ENCODE measurements around the gene APBB1IP.
A peak's percentile ranks its signal among the peaks of the same experiment; 100 is the strongest.

APBB1IP gene

DNA sequence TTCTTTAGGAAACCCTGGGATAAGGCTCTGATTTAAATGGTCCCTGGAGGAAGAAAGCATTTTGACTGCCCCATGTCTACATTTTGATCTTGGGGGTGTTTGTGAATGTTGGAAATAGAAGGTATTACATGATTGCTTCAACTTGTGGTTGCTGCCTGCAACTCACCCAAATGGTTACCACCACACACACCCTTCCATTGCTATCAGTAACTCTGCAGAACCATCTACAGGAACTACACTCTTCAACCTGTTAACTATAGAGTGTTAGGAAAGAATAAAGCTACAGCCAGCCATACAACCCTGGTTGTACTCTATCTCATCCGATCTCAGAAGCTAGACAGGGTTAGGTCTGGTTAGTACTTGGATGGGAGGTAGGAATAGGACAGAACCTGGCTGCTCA, 71.2 kb downstream of the APBB1IP start:
- H3K9ac ChIP-seq (ENCODE audit: low read length), result no peak overlapping the region
- peaks cover 2% of the 10 kb centered on the region; the same call in 1 of the 2 replicates for H3K9me3 ChIP-seq (ENCODE audit: control insufficient read depth, insufficient read depth, low read depth, low read length)
- no peaks in the 10 kb centered on the region for H3K27me3 ChIP-seq (ENCODE audit: control insufficient read depth, insufficient read depth, low read length)
- no peak overlapping the region for H3K27ac ChIP-seq (ENCODE audit: low read depth, low read length)
- no peaks in the 10 kb centered on the region for H3K36me3 ChIP-seq (ENCODE audit: control insufficient read depth, insufficient read depth, low read length)
- no peak overlapping the region for H3K4me3 ChIP-seq (ENCODE audit: low read depth, low read length)
- H3K4me1 ChIP-seq (ENCODE audit: control insufficient read depth, insufficient read depth, low read length), result no peaks in the 10 kb centered on the region

DNA sequence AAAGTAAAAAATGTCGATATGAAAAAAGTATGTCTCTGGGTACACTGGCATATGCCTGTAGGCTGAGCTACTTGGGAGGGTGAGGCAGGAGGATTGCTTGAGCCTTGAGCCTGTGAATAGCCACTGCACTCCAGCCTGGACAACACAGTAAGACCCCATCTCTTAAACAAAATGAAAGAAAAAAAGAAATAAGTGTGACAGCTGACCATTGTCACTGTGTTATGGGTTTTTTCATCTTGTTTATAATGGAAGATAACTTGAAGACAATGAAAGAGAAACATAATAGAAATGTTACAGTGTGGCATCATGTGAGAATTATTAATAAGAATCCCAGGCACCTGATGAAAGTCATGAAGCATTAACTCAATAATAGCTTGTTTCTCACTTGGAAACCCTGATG, 75.0 kb downstream of the APBB1IP start:
- no peak overlapping the region for H3K27ac ChIP-seq (ENCODE audit: low read depth, low read length)
- no peaks in the 10 kb centered on the region for H3K27me3 ChIP-seq (ENCODE audit: control insufficient read depth, insufficient read depth, low read length)
- H3K36me3 ChIP-seq (ENCODE audit: control insufficient read depth, insufficient read depth, low read length), result no peaks in the 10 kb centered on the region
- H3K4me3 ChIP-seq (ENCODE audit: low read depth, low read length), result no peak overlapping the region
- H3K4me1 ChIP-seq (ENCODE audit: control insufficient read depth, insufficient read depth, low read length), result peaks cover 15% of the 10 kb centered on the region
- H3K9me3 ChIP-seq (ENCODE audit: control insufficient read depth, insufficient read depth, low read depth, low read length), result peaks cover 2% of the 10 kb centered on the region; the same call in 1 of the 2 replicates
- no peak overlapping the region for H3K9ac ChIP-seq (ENCODE audit: low read length)

DNA sequence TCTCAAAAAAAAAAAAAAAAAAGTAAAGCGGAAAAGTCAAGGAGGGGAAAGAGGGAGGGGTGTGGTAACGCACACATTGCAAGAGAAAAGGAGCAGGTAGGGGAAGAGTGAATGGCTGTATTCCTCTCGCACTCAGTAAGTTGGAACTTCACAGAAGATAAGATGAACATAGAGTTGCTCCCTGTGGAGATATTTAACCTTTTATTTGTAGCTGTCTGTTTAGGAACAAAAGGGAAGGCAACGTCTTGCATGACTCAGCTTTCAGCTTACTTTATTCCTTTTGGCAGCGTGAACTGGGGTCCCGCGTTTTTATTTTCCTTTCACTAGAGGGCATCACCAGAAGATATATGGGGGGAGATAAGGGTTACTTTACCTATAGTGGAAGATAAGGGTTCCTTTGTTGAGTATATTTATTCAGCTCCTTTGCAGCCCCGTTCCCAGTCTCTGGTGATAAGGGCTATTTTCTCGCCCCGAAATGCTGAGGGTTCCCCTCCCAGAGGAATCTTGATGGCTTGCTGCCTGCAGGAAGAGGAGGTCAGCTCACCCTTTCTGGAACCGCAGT, 78.5 kb downstream of the APBB1IP start:
- Histone ChIP-seq H3K9ac (ENCODE audit: low read length) (peak overlapping the region; percentile 1), H3K4me3 (ENCODE audit: low read depth, low read length) (no peak overlapping the region; the same call in 1 of the 2 replicates), H3K27me3 (ENCODE audit: control insufficient read depth, insufficient read depth, low read length) (no peaks in the 10 kb centered on the region), H3K9me3 (ENCODE audit: control insufficient read depth, insufficient read depth, low read depth, low read length) (peaks cover 11% of the 10 kb centered on the region), H3K27ac (ENCODE audit: low read depth, low read length) (0 out of 2 replicates have a peak overlapping the region, but pooled peaks have one; percentile 15), H3K36me3 (ENCODE audit: control insufficient read depth, insufficient read depth, low read length) (no peaks in the 10 kb centered on the region), H3K4me1 (ENCODE audit: control insufficient read depth, insufficient read depth, low read length) (peaks cover 15% of the 10 kb centered on the region)

DNA sequence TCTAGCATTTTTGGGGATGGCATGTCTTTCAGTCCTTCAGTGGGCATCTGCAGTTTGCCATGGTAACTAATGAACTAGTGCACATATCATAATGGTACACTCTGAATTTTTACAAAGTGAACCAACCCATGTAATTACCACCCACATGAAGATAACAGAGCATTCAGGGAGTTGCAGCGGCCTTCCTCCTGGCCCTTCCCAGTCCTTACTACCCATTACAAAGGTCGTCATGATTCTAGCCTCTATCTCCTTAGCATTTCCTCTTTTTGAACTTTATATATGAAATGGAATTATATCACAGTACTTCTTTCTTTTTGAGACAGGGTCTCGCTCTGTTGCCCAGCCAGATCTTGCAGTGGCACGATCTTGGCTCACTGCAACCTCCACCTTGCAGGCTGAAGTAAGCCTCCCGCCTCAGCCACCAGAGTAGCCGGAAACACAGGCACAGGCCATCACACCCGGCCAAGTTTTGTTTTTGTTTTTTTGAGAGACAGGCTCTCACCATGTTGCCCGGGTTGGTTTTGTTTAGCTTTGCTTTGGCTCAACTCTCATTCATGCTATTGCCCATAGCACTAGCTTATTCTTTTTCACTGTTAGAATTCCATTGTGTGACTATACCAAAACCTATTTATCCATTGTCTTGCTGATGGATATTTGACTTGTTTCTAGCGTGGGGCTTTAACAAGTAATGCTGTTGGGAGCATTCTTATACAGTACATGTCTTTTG, 79.2 kb downstream of the APBB1IP start:
- Histone ChIP-seq H3K27ac (ENCODE audit: low read depth, low read length) (0 out of 2 replicates have a peak overlapping the region, but pooled peaks have one; percentile 15), H3K36me3 (ENCODE audit: control insufficient read depth, insufficient read depth, low read length) (no peaks in the 10 kb centered on the region), H3K27me3 (ENCODE audit: control insufficient read depth, insufficient read depth, low read length) (no peaks in the 10 kb centered on the region)

DNA sequence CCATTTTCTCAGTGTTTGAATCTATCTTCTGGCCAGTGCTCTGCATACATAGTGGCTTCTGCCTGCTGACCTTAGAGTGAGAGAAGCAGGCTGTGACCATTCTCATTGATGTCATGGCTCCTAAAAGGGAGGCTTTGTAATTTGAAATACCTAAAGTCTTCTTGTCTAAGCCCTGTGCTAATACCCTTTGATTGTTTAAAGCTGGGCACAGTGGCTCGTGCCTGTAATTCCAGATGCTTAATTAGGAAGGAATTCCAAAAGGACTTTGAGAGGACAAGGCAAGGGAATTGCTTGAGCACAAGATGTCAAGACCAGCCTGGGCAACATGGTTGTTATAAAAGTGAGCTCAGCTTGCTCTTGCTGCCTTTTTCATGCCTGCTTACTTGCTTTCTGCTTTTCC, 81.7 kb downstream of the APBB1IP start:
- Histone ChIP-seq H3K4me1 (ENCODE audit: control insufficient read depth, insufficient read depth, low read length) (peaks cover 22% of the 10 kb centered on the region), H3K36me3 (ENCODE audit: control insufficient read depth, insufficient read depth, low read length) (no peaks in the 10 kb centered on the region), H3K27ac (ENCODE audit: low read depth, low read length) (no peak overlapping the region), H3K27me3 (ENCODE audit: control insufficient read depth, insufficient read depth, low read length) (no peaks in the 10 kb centered on the region), H3K4me3 (ENCODE audit: low read depth, low read length) (no peak overlapping the region), H3K9me3 (ENCODE audit: control insufficient read depth, insufficient read depth, low read depth, low read length) (peaks cover 8% of the 10 kb centered on the region), H3K9ac (ENCODE audit: low read length) (no peak overlapping the region)

More for the DNA sequence above, 79.2 kb downstream of the APBB1IP start:
- H3K4me1 ChIP-seq (ENCODE audit: control insufficient read depth, insufficient read depth, low read length), result peaks cover 15% of the 10 kb centered on the region
- no peak overlapping the region for H3K9ac ChIP-seq (ENCODE audit: low read length)
- H3K9me3 ChIP-seq (ENCODE audit: control insufficient read depth, insufficient read depth, low read depth, low read length), result peaks cover 8% of the 10 kb centered on the region
- no peak overlapping the region for H3K4me3 ChIP-seq (ENCODE audit: low read depth, low read length)

DNA sequence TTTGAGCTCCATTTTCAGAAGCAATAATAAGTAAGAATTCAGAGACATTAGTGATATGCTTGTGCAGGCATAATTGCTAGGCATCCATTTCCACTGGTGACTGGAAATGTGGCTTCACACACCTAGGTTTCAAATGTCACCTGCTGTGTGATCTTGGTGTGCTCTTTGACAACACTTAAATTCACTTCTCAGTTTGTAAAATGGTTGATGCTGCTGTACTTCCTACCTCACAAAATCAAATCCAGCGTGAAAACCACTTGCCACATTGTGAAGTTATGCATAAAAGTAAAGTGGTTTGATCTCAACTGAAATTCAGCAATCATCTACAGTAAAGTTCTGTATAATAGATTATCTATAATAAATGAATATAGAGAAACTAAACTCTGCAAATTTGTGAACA, 82.4 kb downstream of the APBB1IP start:
- no peak overlapping the region for H3K27ac ChIP-seq (ENCODE audit: low read depth, low read length)
- peaks cover 22% of the 10 kb centered on the region for H3K4me1 ChIP-seq (ENCODE audit: control insufficient read depth, insufficient read depth, low read length)
- peaks cover 8% of the 10 kb centered on the region for H3K9me3 ChIP-seq (ENCODE audit: control insufficient read depth, insufficient read depth, low read depth, low read length)
- no peaks in the 10 kb centered on the region for H3K27me3 ChIP-seq (ENCODE audit: control insufficient read depth, insufficient read depth, low read length)
- H3K9ac ChIP-seq (ENCODE audit: low read length), result no peak overlapping the region
- no peaks in the 10 kb centered on the region for H3K36me3 ChIP-seq (ENCODE audit: control insufficient read depth, insufficient read depth, low read length)
- no peak overlapping the region for H3K4me3 ChIP-seq (ENCODE audit: low read depth, low read length)

DNA sequence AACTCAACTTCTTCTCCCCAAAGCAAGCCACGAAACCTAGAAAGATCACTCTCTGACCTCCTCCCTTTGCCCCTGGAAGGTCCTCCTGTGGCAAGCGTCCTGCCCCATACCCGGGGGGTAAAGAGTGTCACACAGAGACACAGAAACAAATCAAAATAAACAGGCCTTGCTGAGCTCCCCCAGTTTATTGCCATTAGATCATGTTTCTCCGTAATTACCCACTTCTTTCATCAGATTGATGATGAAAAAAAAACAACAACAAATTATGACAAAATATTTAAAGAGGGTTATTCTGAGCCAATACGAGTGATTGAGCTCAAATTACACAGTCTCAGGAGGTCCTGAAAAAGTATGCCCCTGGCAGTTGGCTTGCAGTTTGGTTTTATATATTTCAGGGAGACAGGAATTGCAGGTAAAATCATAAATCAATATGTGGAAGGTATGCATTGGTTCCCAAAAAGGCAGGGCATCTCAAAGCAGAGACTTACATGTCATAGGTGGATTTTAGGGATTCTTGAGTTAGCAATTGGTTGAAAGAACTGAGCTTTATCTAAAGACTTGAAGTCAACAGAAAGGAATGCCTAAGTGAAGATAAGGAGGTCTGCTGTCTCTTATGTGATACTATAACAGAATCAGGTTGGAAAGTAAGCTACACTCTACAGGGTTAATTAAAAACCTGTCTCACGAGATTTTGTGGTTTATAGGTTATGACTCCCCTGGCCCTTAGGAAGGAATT, 86.2 kb downstream of the APBB1IP start:
- no peaks in the 10 kb centered on the region for H3K27me3 ChIP-seq (ENCODE audit: control insufficient read depth, insufficient read depth, low read length)
- H3K4me1 ChIP-seq (ENCODE audit: control insufficient read depth, insufficient read depth, low read length), result peaks cover 7% of the 10 kb centered on the region; the same call in 1 of the 2 replicates
- H3K9me3 ChIP-seq (ENCODE audit: control insufficient read depth, insufficient read depth, low read depth, low read length), result peaks cover 8% of the 10 kb centered on the region
- H3K4me3 ChIP-seq (ENCODE audit: low read depth, low read length), result no peak overlapping the region
- H3K36me3 ChIP-seq (ENCODE audit: control insufficient read depth, insufficient read depth, low read length), result no peaks in the 10 kb centered on the region
- no peak overlapping the region for H3K27ac ChIP-seq (ENCODE audit: low read depth, low read length)
- H3K9ac ChIP-seq (ENCODE audit: low read length), result no peak overlapping the region

DNA sequence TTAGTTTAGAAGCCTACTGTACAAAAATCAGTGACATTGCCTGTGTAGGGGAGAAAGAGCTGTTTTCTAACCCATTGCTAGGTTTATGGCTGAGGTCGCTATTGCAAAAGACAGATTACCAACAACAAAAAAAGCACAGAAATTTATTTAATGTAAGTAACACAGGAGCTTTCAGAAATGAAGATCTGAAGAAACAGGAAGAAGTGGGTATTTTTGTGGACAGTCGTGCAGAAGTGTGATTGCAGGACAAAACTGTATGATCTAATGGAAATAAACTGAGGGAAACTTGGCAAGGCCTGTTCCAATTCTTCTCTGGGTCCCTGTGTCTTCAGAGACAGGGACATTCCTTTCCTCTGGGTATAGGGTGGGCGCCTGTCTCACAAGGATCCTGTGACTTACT, 87.4 kb downstream of the APBB1IP start:
- Histone ChIP-seq H3K27ac (ENCODE audit: low read depth, low read length) (no peak overlapping the region), H3K4me3 (ENCODE audit: low read depth, low read length) (no peak overlapping the region), H3K27me3 (ENCODE audit: control insufficient read depth, insufficient read depth, low read length) (no peaks in the 10 kb centered on the region), H3K4me1 (ENCODE audit: control insufficient read depth, insufficient read depth, low read length) (peaks cover 7% of the 10 kb centered on the region; the same call in 1 of the 2 replicates), H3K9ac (ENCODE audit: low read length) (no peak overlapping the region), H3K36me3 (ENCODE audit: control insufficient read depth, insufficient read depth, low read length) (no peaks in the 10 kb centered on the region), H3K9me3 (ENCODE audit: control insufficient read depth, insufficient read depth, low read depth, low read length) (peaks cover under 1% of the 10 kb centered on the region; the same call in 1 of the 2 replicates)

DNA sequence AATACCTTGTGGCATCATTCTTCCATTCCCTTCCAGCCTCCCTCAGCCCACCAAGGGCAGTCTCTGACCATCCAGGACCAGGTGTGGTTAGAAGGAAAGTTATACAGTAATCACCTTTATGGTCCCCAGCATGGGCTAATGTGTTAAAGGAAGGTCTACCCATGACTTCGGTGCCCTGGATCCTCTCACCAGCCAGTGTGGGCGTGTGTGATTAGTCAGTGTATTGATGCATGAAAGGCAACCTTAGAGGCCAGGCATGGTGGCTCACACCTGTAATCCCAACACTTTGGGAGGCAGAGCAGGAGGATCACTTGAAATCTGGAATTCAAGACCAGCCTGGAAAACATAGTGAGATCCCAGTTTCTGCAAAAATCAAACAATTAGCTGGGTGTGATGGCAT, 88.9 kb downstream of the APBB1IP start:
- Histone ChIP-seq H3K27me3 (ENCODE audit: control insufficient read depth, insufficient read depth, low read length) (no peaks in the 10 kb centered on the region), H3K27ac (ENCODE audit: low read depth, low read length) (no peak overlapping the region), H3K9ac (ENCODE audit: low read length) (no peak overlapping the region), H3K9me3 (ENCODE audit: control insufficient read depth, insufficient read depth, low read depth, low read length) (no peaks in the 10 kb centered on the region), H3K36me3 (ENCODE audit: control insufficient read depth, insufficient read depth, low read length) (no peaks in the 10 kb centered on the region), H3K4me1 (ENCODE audit: control insufficient read depth, insufficient read depth, low read length) (peaks cover 7% of the 10 kb centered on the region; the same call in 1 of the 2 replicates), H3K4me3 (ENCODE audit: low read depth, low read length) (no peak overlapping the region)

DNA sequence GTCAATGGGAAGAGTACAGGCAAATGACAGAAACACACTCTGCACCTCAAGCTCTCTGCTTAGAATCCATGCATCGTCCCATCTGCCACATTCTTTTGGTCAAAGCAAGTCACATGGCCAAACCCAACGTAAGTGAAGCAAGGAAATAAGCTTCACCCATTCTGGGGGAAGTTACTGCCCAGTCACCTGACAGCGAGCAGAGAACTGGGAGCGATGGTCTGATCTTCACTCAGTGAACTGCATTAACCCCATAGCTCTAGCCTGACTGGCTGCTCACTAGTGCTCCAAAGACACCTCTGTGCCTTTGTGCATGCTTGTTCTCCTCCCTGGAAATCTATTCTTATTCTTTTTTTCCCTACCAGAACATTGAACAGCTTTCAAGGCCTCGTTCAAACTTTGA, 89.9 kb downstream of the APBB1IP start:
- Histone ChIP-seq H3K4me3 (ENCODE audit: low read depth, low read length) (no peak overlapping the region), H3K9ac (ENCODE audit: low read length) (no peak overlapping the region), H3K9me3 (ENCODE audit: control insufficient read depth, insufficient read depth, low read depth, low read length) (no peaks in the 10 kb centered on the region), H3K4me1 (ENCODE audit: control insufficient read depth, insufficient read depth, low read length) (peaks cover 7% of the 10 kb centered on the region; the same call in 1 of the 2 replicates), H3K36me3 (ENCODE audit: control insufficient read depth, insufficient read depth, low read length) (no peaks in the 10 kb centered on the region), H3K27ac (ENCODE audit: low read depth, low read length) (no peak overlapping the region), H3K27me3 (ENCODE audit: control insufficient read depth, insufficient read depth, low read length) (no peaks in the 10 kb centered on the region)

All from HUES6 (cell line).